ENCODE data around the gene GTPBP3. TPM values are rescaled to one million over a fixed set of nuclear protein-coding genes. Genes with fewer than 3 reads are reported as not detected.

The GTPBP3 gene
- total and polyA plus RNA-seq, 8 donors, result 11.2 to 93.9 (median 20.3) TPM

GRCh38 chr19:17307876-17308377 lies 29.4 kb upstream of the GTPBP3 start:
- peaks cover 0 to 18% (median 0%) of the 10 kb centered on the region in 4 donors for H3K36me3 ChIP-seq
- DNase-seq, result no peak
- H3K4me1 ChIP-seq, result peaks cover 45 to 81% (median 72%) of the 10 kb centered on the region in 4 donors
- H3K9me3 ChIP-seq, result no peaks in the 10 kb centered on the region
- H3K27ac ChIP-seq, result no peak overlapping the region
- TF ChIP-seq POLR2AphosphoS5 (IDR thresholded peaks at IDR 0.05) (no peak), EP300 (IDR thresholded peaks at IDR 0.05) (no peak), POLR2A (IDR thresholded peaks at IDR 0.05) (no peak)
- TF ChIP-seq, protein P1, sequence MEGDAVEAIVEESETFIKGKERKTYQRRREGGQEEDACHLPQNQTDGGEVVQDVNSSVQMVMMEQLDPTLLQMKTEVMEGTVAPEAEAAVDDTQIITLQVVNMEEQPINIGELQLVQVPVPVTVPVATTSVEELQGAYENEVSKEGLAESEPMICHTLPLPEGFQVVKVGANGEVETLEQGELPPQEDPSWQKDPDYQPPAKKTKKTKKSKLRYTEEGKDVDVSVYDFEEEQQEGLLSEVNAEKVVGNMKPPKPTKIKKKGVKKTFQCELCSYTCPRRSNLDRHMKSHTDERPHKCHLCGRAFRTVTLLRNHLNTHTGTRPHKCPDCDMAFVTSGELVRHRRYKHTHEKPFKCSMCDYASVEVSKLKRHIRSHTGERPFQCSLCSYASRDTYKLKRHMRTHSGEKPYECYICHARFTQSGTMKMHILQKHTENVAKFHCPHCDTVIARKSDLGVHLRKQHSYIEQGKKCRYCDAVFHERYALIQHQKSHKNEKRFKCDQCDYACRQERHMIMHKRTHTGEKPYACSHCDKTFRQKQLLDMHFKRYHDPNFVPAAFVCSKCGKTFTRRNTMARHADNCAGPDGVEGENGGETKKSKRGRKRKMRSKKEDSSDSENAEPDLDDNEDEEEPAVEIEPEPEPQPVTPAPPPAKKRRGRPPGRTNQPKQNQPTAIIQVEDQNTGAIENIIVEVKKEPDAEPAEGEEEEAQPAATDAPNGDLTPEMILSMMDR (IDR thresholded peaks at IDR 0.05), result no peak
- no peaks in the 10 kb centered on the region for H3K27me3 ChIP-seq
- H3K4me3 ChIP-seq, result no peak overlapping the region
- intact Hi-C loops (cut with DNase I; ENCODE audit: low total_unique reads), result no loop called here
- WGBS, 5 donors, result 81 to 87% (median 86%) methylated on average over 8 of the region's 8 CpGs

DNA sequence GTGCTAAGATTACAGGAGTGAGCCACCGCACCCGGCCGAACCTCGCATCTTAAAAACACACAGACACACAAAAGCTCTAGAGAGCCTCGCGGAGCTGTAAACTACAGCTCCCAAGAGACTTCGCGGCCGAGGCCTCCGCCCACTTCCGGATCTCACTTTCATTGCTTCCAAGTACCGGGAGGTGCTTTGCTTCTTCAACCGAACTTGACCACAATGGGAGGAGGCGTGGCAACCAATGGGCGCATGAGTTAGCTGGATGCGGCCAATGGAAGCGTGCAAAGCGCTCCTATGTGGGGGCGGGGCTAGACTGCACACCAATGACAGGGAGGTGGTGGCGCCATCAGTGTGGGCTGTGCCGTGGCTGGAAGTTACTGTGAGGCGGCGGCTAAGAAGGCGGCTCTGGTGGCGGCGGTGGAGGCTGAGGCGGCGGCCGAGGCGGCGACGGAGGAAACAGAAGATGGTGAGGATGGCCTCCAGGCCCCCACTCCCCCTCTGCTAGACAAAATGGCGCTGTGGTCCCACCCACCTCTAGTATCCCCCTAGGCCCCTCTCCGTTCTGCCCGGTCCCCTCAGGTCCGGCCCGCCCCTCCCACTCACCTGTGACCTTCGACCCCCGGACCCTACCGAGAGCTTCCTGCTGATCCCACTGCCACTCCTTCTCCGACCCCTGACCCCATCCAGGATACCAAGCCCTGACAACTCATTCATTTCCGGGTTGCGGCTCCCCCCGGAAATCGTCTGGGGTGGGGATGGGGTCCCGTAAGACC lies 28.0 kb upstream of the GTPBP3 start, which contains the start of gene DDA1:
DDA1 (plus strand) TSS at position 366 of the 767 bp plus-strand sequence; CDS start at position 458, 92 bp downstream.
- Histone ChIP-seq H3K36me3 (peaks cover 9 to 31% (median 9%) of the 10 kb centered on the region in 4 donors), H3K4me1 (peaks cover 38 to 77% (median 62%) of the 10 kb centered on the region in 4 donors), H3K27me3 (no peaks in the 10 kb centered on the region), H3K27ac (peak within 1 kb of the TSS; percentile 73 to 91 (median 84)), H3K4me3 (peak within 1 kb of the TSS; percentile 72 to 97 (median 86)), H3K9me3 (no peaks in the 10 kb centered on the region)
- WGBS, 5 donors, result 0% methylated on average over 30 to 46 of the region's 46 CpGs
- TF ChIP-seq EP300 (IDR thresholded peaks at IDR 0.05) (no peak), POLR2A (IDR thresholded peaks at IDR 0.05) (peak in 2 of 4 donors; percentile 33 to 41), POLR2AphosphoS5 (IDR thresholded peaks at IDR 0.05) (peak; percentile 62 to 91 (median 69))
- TF ChIP-seq, protein P1 (IDR thresholded peaks at IDR 0.05), result no peak
- DNase-seq, result peak; percentile 100
- intact Hi-C loops (cut with DNase I; ENCODE audit: low total_unique reads), result no loop called here

DNA sequence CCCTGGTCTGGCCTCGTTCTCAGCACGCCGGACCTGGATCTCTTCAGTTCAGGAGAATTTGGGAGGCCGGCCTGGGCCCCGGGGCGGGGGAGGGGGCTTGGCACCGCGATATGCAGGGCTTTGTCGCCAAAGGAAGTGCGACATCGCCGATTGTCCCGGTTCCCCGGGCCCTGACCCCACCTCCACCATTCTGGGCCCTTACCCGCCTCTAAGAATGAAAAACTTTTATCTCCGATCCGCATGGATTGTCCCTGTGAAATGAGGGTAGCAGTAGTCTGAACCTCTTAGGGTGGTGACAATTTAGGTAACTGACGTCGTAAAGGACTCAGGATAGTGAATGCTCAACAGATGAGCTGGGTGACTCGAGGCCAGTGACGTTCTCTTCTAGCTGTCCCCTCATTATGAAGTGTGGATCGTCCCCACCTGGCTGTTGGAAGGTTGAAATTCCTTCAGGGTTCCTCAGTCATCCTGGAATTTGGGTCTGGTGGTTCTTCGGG lies 27.3 kb upstream of the GTPBP3 start:
- intact Hi-C loops (cut with DNase I; ENCODE audit: low total_unique reads), result no loop called here
- DNase-seq, result no peak
- peaks cover 14 to 37% (median 15%) of the 10 kb centered on the region in 4 donors for H3K36me3 ChIP-seq
- H3K4me3 ChIP-seq, result peak overlapping the region; percentile 72 to 97 (median 86)
- no peaks in the 10 kb centered on the region for H3K27me3 ChIP-seq
- WGBS, 5 donors, result 6 to 8% (median 7%) methylated on average over 20 to 23 of the region's 23 CpGs
- no peak for TF ChIP-seq POLR2AphosphoS5 (IDR thresholded peaks at IDR 0.05)
- TF ChIP-seq, protein P1 (IDR thresholded peaks at IDR 0.05), result no peak
- TF ChIP-seq POLR2A (IDR thresholded peaks at IDR 0.05), result no peak
- TF ChIP-seq EP300 (IDR thresholded peaks at IDR 0.05), result no peak
- H3K9me3 ChIP-seq, result no peaks in the 10 kb centered on the region
- peak overlapping the region in 4 of 5 donors; percentile 73 to 91 (median 86) for H3K27ac ChIP-seq
- peaks cover 38 to 74% (median 56%) of the 10 kb centered on the region in 4 donors for H3K4me1 ChIP-seq

DNA sequence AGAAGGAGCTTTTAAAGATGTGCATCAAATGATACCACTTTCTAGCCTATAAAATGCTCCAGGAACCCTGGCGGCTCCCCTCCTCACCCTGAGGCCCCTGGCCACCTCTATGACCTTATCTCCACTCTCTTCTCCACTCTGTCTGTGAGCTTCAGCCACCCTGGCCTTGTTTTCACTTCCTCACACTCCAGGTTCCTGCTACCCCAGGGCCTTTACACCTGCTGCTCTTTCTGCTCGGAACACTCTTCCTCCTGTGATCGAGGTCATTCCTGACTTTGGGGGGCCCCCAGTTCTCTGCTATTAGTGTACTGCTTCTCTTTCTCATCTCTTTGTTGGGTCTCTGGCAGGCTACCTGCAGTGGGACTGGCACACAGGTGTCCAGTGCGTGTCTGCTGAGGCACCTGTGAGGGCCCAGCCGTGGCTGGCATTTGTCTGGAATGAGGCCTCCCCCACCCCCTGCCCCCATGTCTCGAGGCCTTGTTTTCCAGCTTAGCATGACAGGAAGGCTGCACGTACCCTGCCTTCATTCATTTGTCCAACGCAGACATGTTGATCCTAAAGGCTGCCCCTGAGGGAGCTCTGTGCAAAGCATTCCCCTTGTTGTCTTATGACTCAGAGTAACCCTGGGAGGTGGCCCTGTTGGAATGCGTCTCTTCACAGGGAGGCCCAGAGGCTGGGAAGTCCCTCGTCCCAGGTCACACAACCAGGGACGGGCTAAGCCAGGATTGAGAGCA lies 25.7 kb upstream of the GTPBP3 start:
- no peak for TF ChIP-seq EP300 (IDR thresholded peaks at IDR 0.05)
- TF ChIP-seq POLR2A (IDR thresholded peaks at IDR 0.05), result no peak
- TF ChIP-seq POLR2AphosphoS5 (IDR thresholded peaks at IDR 0.05), result no peak
- TF ChIP-seq, protein P1 (IDR thresholded peaks at IDR 0.05), result no peak
- Histone ChIP-seq H3K4me1 (peaks cover 31 to 63% (median 43%) of the 10 kb centered on the region in 4 donors), H3K4me3 (peak overlapping the region in 1 of 4 donors; percentile 6), H3K27me3 (no peaks in the 10 kb centered on the region), H3K9me3 (no peaks in the 10 kb centered on the region), H3K27ac (peak overlapping the region in 1 of 5 donors; percentile 50), H3K36me3 (peaks cover 26 to 50% (median 30%) of the 10 kb centered on the region in 4 donors)
- intact Hi-C loops (cut with DNase I; ENCODE audit: low total_unique reads), result no loop called here
- no peak for DNase-seq
- 62 to 80% (median 65%) methylated on average over 8 to 11 of the region's 11 CpGs for WGBS, 5 donors
